GM12874 (cell line): ENCODE data around the gene KHK.

Experiments used
- TF ChIP-seq, protein P1 (sequence below): IDR thresholded peaks from 2 replicates; pipeline ENCODE4 v1.5.1; 2011; ENCODE audit warnings: low read depth, mild to moderate bottlenecking, control low read depth, low read length, moderate library complexity; ENCODE audit not compliant: insufficient read depth

Gene KHK

DNA sequence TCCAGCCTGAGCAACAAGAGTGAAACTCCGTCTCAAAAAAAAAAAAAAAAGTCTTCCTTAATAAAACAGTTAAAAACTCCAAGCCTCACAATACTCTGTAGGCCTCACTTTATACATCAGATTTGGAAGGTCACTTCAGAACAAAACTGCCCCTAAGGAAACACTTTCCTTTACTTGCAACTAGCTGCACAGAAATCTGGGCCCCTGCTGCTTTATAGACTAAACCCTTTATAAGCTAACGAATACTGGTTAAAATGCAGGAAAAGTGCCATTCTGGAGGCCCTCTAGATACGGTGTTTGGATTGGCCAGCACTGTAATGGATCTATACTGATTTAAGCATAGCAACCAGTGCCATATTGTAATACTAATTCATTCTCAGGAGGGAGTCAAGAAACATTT lies 38.5 kb downstream of the KHK start:
- TF ChIP-seq, protein P1, sequence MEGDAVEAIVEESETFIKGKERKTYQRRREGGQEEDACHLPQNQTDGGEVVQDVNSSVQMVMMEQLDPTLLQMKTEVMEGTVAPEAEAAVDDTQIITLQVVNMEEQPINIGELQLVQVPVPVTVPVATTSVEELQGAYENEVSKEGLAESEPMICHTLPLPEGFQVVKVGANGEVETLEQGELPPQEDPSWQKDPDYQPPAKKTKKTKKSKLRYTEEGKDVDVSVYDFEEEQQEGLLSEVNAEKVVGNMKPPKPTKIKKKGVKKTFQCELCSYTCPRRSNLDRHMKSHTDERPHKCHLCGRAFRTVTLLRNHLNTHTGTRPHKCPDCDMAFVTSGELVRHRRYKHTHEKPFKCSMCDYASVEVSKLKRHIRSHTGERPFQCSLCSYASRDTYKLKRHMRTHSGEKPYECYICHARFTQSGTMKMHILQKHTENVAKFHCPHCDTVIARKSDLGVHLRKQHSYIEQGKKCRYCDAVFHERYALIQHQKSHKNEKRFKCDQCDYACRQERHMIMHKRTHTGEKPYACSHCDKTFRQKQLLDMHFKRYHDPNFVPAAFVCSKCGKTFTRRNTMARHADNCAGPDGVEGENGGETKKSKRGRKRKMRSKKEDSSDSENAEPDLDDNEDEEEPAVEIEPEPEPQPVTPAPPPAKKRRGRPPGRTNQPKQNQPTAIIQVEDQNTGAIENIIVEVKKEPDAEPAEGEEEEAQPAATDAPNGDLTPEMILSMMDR, result no peak

DNA sequence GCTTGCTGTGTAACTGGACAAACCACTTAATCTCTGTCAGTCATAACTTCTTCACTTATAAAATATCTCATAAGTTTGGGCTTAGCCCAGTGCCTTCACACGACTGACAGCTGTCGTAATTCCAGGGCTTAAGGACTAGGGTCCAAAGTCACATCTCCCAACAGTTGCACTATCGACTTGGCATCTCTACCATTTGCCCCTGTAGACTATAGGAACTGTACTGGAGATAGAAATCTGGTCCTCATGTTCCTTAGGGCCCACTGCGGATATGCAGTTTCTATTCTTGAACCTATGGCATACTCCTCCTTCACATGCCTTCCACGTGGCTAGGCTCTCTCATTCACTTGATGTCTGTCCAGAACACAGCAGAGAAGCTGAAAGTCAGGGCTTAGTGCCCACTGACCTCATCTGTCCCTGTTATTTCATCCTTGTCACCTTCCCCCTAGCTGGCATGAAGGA lies 39.7 kb downstream of the KHK start:
- TF ChIP-seq, protein P1, result no peak

DNA sequence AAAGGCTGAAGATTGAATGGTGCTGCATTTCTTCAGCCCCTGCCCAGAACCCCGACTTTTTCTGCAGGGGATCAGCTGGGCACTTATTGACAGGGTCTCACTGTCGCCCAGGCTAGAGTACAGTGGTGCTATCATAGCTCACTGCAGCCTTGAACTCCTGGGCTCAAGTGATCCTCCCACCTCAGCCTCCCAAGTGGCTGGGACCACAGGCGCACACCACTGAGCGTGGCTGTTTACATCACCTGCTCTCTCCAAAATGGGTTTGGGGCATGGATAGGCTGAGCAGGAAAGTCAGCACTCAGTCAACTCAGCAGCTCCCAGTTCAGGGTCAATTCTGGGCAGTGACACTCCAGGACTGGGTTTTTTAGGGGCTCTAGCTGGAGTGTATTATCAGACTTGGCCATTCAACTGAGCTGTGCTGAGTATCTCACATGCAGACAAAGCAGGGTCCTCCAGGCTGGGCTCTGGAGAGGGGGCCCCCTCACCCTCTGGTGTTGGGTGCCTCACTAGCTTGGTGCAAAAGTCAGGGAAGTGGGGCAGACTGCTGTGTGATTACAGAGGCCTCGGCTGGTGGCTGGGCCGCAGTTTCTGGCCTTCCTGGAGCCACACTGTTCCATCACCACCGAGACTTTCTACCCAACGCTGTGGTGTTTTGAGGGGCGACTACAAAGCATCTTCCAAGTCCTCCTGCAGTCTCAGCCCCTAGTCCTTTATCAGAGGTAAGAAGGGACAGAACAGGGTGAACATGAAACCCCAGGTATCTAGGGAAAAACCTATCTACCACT lies 41.5 kb downstream of the KHK start:
- TF ChIP-seq, protein P1, result no peak

DNA sequence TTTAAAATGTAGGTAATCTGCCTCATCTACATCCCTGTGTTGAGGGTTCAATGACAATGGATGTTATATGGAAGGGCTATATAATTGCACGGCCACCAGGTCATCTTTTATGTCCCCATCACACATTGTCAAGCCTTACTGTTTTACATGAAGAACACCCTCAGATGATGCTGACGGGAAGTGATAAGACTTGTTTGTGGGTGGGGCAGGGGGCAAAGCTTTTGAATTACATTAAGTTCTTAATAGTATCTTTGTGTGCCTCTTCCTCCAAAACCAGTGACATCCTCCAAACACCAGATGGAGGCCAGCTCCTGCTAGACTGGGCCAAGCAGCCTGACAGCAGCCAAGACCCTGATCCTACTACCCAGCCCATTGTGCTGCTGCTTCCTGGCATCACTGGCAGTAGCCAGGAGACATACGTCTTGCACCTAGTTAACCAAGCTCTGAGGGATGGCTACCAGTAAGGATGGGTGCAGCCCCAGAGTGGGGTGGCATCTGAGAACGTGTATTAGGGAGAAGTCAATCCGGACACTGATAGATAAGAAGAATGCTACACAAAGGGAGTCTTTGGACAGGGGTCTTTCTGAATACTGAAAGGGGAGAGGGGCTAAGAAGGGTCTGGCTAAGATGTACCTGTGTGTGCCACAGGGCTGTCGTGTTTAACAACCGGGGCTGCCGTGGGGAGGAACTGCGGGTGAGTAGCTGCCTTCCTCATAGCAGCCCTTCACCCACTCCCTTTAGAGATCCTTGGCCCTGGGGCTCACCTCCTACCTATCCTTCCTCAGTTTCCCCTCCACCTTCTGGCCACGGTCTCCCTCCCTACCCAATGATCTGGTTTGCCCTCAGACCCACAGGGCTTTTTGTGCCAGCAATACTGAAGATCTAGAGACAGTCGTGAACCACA lies 42.3 kb downstream of the KHK start:
- TF ChIP-seq, protein P1, result no peak

DNA sequence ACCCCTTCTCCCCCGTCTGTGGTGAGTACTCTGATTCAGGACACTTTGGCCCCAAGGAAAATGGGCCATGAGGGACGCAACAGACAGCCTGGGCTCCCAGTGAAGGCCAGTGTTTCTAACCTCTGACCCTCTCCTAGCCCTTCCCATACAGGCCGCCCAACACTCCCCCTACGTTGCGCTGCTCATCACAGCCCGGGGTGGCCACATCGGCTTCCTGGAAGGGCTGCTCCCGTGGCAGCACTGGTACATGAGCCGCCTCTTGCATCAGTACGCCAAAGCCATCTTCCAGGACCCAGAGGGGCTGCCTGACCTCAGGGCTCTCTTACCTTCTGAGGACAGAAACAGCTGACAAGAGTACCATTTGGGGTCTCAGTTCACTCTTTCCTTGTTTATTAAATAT lies 43.8 kb downstream of the KHK start:
- TF ChIP-seq, protein P1, result no peak

DNA sequence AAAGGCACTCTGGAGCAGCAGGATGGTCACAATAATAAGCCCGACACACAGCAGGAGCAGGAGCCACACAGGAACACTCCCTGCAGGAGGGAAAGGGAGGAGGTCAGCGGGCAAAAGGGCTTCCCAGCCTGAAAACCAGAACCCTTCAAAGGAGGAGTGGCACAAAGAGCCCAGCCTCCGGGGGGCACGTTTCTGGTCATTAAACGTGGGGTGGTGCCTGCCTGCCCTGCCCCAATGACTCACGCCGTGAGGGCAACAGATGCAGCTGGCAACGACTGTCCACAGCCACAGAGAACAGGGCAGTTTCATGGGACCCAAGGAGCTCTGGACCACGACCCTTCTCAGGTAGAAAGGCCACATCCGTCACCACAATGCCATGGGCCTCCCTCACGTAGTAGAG lies 44.9 kb downstream of the KHK start:
- TF ChIP-seq, protein P1, result no peak

DNA sequence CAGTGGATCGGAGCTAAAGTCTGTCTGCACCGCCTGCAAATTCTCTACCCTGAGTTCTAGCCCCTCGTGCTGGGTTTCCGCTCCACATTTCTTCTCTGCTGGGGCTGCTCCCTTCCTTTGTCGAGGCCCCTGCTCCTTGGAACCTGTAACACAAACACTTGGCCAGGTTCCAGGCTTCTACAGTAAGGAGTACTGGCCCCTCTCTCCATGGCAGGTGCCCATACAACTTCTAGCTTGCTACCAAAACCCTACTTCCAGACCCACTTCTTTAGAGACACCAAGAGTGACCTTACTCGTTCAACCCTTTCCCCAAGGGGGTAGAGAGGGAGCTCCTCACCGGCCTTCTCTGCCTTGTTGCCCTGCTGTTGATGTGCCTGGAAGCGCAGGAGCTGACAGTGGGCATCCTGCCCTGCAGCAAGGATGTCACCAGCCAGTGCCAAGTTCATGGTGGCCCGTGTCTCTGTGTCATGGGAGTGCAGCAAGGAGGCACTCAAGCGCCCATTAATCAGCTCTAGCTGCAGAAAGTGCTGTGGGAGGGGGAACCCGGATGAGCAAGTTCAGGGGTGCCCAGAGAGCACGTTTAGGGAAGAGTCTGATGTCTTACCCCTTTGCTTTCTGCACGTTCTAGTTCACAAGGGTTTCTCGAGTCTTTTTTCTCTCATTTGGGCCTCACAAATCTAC lies 46.8 kb downstream of the KHK start:
- TF ChIP-seq, protein P1, result no peak
